ENCODE data around the gene KCNC3.

The KCNC3 gene

GRCh38 chr19:50377517-50377916 lies 48.3 kb upstream of the KCNC3 start:
- TF ChIP-seq EZH2 (IDR thresholded peaks at IDR 0.05; ENCODE audit: borderline replicate concordance, low read length) = no peak
- no peak for TF ChIP-seq CTCF (IDR thresholded peaks at IDR 0.05; ENCODE audit: low read length)
- H3K27me3 ChIP-seq (ENCODE audit: insufficient read depth, low read length) = no peaks in the 10 kb centered on the region
- H4K20me1 ChIP-seq (ENCODE audit: insufficient read depth, low read length) = no peaks in the 10 kb centered on the region
- H3K9ac ChIP-seq (ENCODE audit: low read length) = no peak overlapping the region
- H3K36me3 ChIP-seq (ENCODE audit: insufficient read depth, low read length) = peaks cover 43% of the 10 kb centered on the region
- H3F3A ChIP-seq (ENCODE audit: insufficient read depth, low read length) = no peaks in the 10 kb centered on the region
- H3K79me2 ChIP-seq (ENCODE audit: insufficient read depth, low read length) = no peaks in the 10 kb centered on the region
- H3K4me3 ChIP-seq (ENCODE audit: low read depth, low read length, poor library complexity, severe bottlenecking) = peak overlapping the region; percentile 89
- H3K27ac ChIP-seq (ENCODE audit: low read depth, low read length, poor library complexity, severe bottlenecking) = no peak overlapping the region
- peaks cover 5% of the 10 kb centered on the region for H3K4me1 ChIP-seq (ENCODE audit: insufficient read depth, low read length, severe bottlenecking)
- no peaks in the 10 kb centered on the region for H3K9me2 ChIP-seq (ENCODE audit: low read depth, low read length)
- no peak overlapping the region for H2AFZ ChIP-seq (ENCODE audit: low read length)
- peak overlapping the region; percentile 35; the same call in 1 of the 2 replicates for H3K4me2 ChIP-seq (ENCODE audit: low read length)
- H3K9me3 ChIP-seq (ENCODE audit: low read length) = no peaks in the 10 kb centered on the region

GRCh38 chr19:50377051-50377461 lies 47.9 kb upstream of the KCNC3 start:
- Histone ChIP-seq H3K9me2 (ENCODE audit: low read depth, low read length) (no peaks in the 10 kb centered on the region), H3K4me2 (ENCODE audit: low read length) (peak overlapping the region; percentile 35; the same call in 1 of the 2 replicates), H3F3A (ENCODE audit: insufficient read depth, low read length) (no peaks in the 10 kb centered on the region), H3K4me1 (ENCODE audit: insufficient read depth, low read length, severe bottlenecking) (peaks cover 5% of the 10 kb centered on the region), H3K4me3 (ENCODE audit: low read depth, low read length, poor library complexity, severe bottlenecking) (peak overlapping the region; percentile 89), H3K79me2 (ENCODE audit: insufficient read depth, low read length) (no peaks in the 10 kb centered on the region), H3K27ac (ENCODE audit: low read depth, low read length, poor library complexity, severe bottlenecking) (no peak overlapping the region), H2AFZ (ENCODE audit: low read length) (no peak overlapping the region), H3K27me3 (ENCODE audit: insufficient read depth, low read length) (no peaks in the 10 kb centered on the region), H3K36me3 (ENCODE audit: insufficient read depth, low read length) (peaks cover 43% of the 10 kb centered on the region), H3K9me3 (ENCODE audit: low read length) (no peaks in the 10 kb centered on the region), H3K9ac (ENCODE audit: low read length) (no peak overlapping the region), H4K20me1 (ENCODE audit: insufficient read depth, low read length) (no peaks in the 10 kb centered on the region)
- no peak for TF ChIP-seq CTCF (IDR thresholded peaks at IDR 0.05; ENCODE audit: low read length)
- TF ChIP-seq EZH2 (IDR thresholded peaks at IDR 0.05; ENCODE audit: borderline replicate concordance, low read length) = no peak

GRCh38 chr19:50376166-50377050 lies 47.2 kb upstream of the KCNC3 start, which contains the start of gene NR1H2:
Gene NR1H2, plus strand, starts transcription at chr19:50376457. Its CDS starts 1,149 bp downstream, at chr19:50377606.
- peak within 1 kb of the TSS; percentile 89 for H3K4me3 ChIP-seq (ENCODE audit: low read depth, low read length, poor library complexity, severe bottlenecking)
- peak within 1 kb of the TSS; percentile 72 for H3K4me2 ChIP-seq (ENCODE audit: low read length)
- H4K20me1 ChIP-seq (ENCODE audit: insufficient read depth, low read length) = no peaks in the 10 kb centered on the region
- H3F3A ChIP-seq (ENCODE audit: insufficient read depth, low read length) = no peaks in the 10 kb centered on the region
- no peaks in the 10 kb centered on the region for H3K9me3 ChIP-seq (ENCODE audit: low read length)
- H3K4me1 ChIP-seq (ENCODE audit: insufficient read depth, low read length, severe bottlenecking) = peaks cover 5% of the 10 kb centered on the region
- no peaks in the 10 kb centered on the region for H3K27me3 ChIP-seq (ENCODE audit: insufficient read depth, low read length)
- peak within 1 kb of the TSS; percentile 98 for H3K27ac ChIP-seq (ENCODE audit: low read depth, low read length, poor library complexity, severe bottlenecking)
- H3K9me2 ChIP-seq (ENCODE audit: low read depth, low read length) = no peaks in the 10 kb centered on the region
- no peak within 1 kb of the TSS for H2AFZ ChIP-seq (ENCODE audit: low read length)
- peak within 1 kb of the TSS; percentile 89 for H3K9ac ChIP-seq (ENCODE audit: low read length)
- no peak for TF ChIP-seq EZH2 (IDR thresholded peaks at IDR 0.05; ENCODE audit: borderline replicate concordance, low read length)
- no peaks in the 10 kb centered on the region for H3K79me2 ChIP-seq (ENCODE audit: insufficient read depth, low read length)
- H3K36me3 ChIP-seq (ENCODE audit: insufficient read depth, low read length) = peaks cover 38% of the 10 kb centered on the region
